ENCODE data around the gene AOC2. TPM values are rescaled to one million over a fixed set of nuclear protein-coding genes. Genes with fewer than 3 reads are reported as not detected.

The AOC2 gene
- total RNA-seq, 1 donor from 2014 or later, result not detected

GRCh38 chr17:42798011-42798382 is 46.4 kb upstream of the AOC2 start:
- peak overlapping the region in 1 of 2 donors; percentile 45 for H3K27ac ChIP-seq
- H3K4me3 ChIP-seq, result peak overlapping the region; percentile 59 to 78
- peaks cover 3 to 12% of the 10 kb centered on the region in 2 donors for H3K4me1 ChIP-seq
- intact Hi-C loops (cut with DNase I), result no loop called here
- no peak for TF ChIP-seq CTCF (IDR thresholded peaks at IDR 0.05)
- no peaks in the 10 kb centered on the region for H3K9me3 ChIP-seq
- peaks cover 0 to 16% of the 10 kb centered on the region in 2 donors for H3K36me3 ChIP-seq
- no peaks in the 10 kb centered on the region for H3K27me3 ChIP-seq
- DNase-seq (ENCODE audit: low spot score in 2 of 2), result no peak

- no peaks in the 10 kb centered on the region for H3K9me3 ChIP-seq
- no peak for TF ChIP-seq CTCF (IDR thresholded peaks at IDR 0.05)
- intact Hi-C loops (cut with DNase I), result no loop called here
- H3K27ac ChIP-seq, result peak within 1 kb of the TSS in 1 of 2 donors; percentile 45
- H3K27me3 ChIP-seq, result no peaks in the 10 kb centered on the region
- H3K4me1 ChIP-seq, result peaks cover 3 to 12% of the 10 kb centered on the region in 2 donors
- peak within 1 kb of the TSS; percentile 59 to 78 for H3K4me3 ChIP-seq
- peak; percentile 39 to 92 for DNase-seq (ENCODE audit: low spot score in 2 of 2)
- H3K36me3 ChIP-seq, result peaks cover 0 to 16% of the 10 kb centered on the region in 2 donors
These were observed 45.7 kb upstream of the AOC2 start, which contains the start of the genes CNTD1 and COA3 for GRCh38 chr17:42798383-42799380. TSS of gene CNTD1 (plus strand) at chr17:42798861. CDS start at chr17:42799068, 207 bp downstream. TSS of gene COA3 (minus strand) at chr17:42798704. CDS start at chr17:42798681, 23 bp downstream.

GRCh38 chr17:42803074-42803883 is 41.1 kb upstream of the AOC2 start:
- TF ChIP-seq CTCF (IDR thresholded peaks at IDR 0.05), result no peak
- H3K4me1 ChIP-seq, result peaks cover 3 to 4% of the 10 kb centered on the region in 2 donors
- intact Hi-C loops (cut with DNase I), result no loop called here
- no peak overlapping the region for H3K4me3 ChIP-seq
- H3K27ac ChIP-seq, result no peak overlapping the region
- no peaks in the 10 kb centered on the region for H3K36me3 ChIP-seq
- no peaks in the 10 kb centered on the region for H3K9me3 ChIP-seq
- H3K27me3 ChIP-seq, result no peaks in the 10 kb centered on the region
- DNase-seq (ENCODE audit: low spot score in 2 of 2), result no peak

GRCh38 chr17:42804918-42805367 is 39.4 kb upstream of the AOC2 start:
- DNase-seq (ENCODE audit: low spot score in 2 of 2), result no peak
- Histone ChIP-seq H3K4me1 (no peaks in the 10 kb centered on the region), H3K9me3 (no peaks in the 10 kb centered on the region), H3K27ac (no peak overlapping the region), H3K36me3 (no peaks in the 10 kb centered on the region), H3K4me3 (no peak overlapping the region), H3K27me3 (no peaks in the 10 kb centered on the region)
- intact Hi-C loops (cut with DNase I), result no loop called here
- no peak for TF ChIP-seq CTCF (IDR thresholded peaks at IDR 0.05)

- no peak overlapping the region for H3K27ac ChIP-seq
- no peak overlapping the region for H3K4me3 ChIP-seq
- no peaks in the 10 kb centered on the region for H3K27me3 ChIP-seq
- DNase-seq (ENCODE audit: low spot score in 2 of 2), result no peak
- no peak for TF ChIP-seq CTCF (IDR thresholded peaks at IDR 0.05)
- no peaks in the 10 kb centered on the region for H3K9me3 ChIP-seq
- intact Hi-C loops (cut with DNase I), result no loop called here
- no peaks in the 10 kb centered on the region for H3K4me1 ChIP-seq
- H3K36me3 ChIP-seq, result peaks cover 8 to 13% of the 10 kb centered on the region in 2 donors
These were observed 38.1 kb upstream of the AOC2 start for GRCh38 chr17:42806249-42806648.

All from ascending aorta (tissue), 2 donors.